Astrocyte (in vitro differentiated cells and primary cell): ENCODE measurements around the gene MDH1. TPM values are rescaled to one million over a fixed set of nuclear protein-coding genes. Genes with fewer than 3 reads are reported as not detected.

ENCODE experiments used
- DNase-seq: peaks from one replicate; pipeline ENCODE4 v3.0.0-alpha.2; 2010; ENCODE audit warnings: low read depth
- FAIRE-seq: peaks from 2 replicates; lab custom pipeline; 2011; peaks lifted over from hg19 to GRCh38; lab: Jason Lieb, UNC
- H2AFZ ChIP-seq: 2 replicates; pipeline ENCODE4 v1.6.0; 2012; ENCODE audit warnings: low read depth, low read length, inconsistent platforms
- H3K27ac ChIP-seq: 2 replicates; pipeline ENCODE4 v1.5.1; 2011; ENCODE audit warnings: low read depth, low read length, inconsistent platforms
- H3K27me3 ChIP-seq: 2 replicates; pipeline ENCODE4 v1.6.0; 2011; ENCODE audit warnings: low read length, inconsistent platforms; ENCODE audit not compliant: insufficient read depth
- H3K36me3 ChIP-seq: 2 replicates; pipeline ENCODE4 v1.5.1; 2011; ENCODE audit warnings: low read length, inconsistent platforms; ENCODE audit not compliant: insufficient read depth
- H3K4me1 ChIP-seq: 2 replicates; pipeline ENCODE4 v1.5.1; 2011; ENCODE audit warnings: low read length, inconsistent platforms; ENCODE audit not compliant: insufficient read depth
- H3K4me2 ChIP-seq: 2 replicates; pipeline ENCODE4 v1.6.0; 2012; ENCODE audit warnings: low read length, inconsistent platforms
- H3K4me3 ChIP-seq: 2 replicates; pipeline ENCODE4 v1.5.1; 2011; ENCODE audit warnings: low read depth, mild to moderate bottlenecking, low read length, inconsistent platforms; ENCODE audit not compliant: insufficient read depth
- H3K79me2 ChIP-seq: 2 replicates; pipeline ENCODE4 v1.6.0; 2012; ENCODE audit warnings: mild to moderate bottlenecking, low read length, inconsistent platforms; ENCODE audit not compliant: insufficient read depth
- H3K9ac ChIP-seq: 2 replicates; pipeline ENCODE4 v1.6.0; 2012; ENCODE audit warnings: mild to moderate bottlenecking, low read length, inconsistent platforms
- H3K9me3 ChIP-seq: 2 replicates; pipeline ENCODE4 v1.5.1; 2012; ENCODE audit warnings: low read depth, mild to moderate bottlenecking, low read length, inconsistent platforms; ENCODE audit not compliant: insufficient read depth
- H4K20me1 ChIP-seq: 2 replicates; pipeline ENCODE4 v1.6.0; 2012; ENCODE audit warnings: low read length, inconsistent platforms; ENCODE audit not compliant: insufficient read depth
- H3K27ac Mint-ChIP-seq: one replicate; pipeline ENCODE4 v1.8.0; 2021; ENCODE audit warnings: mild to moderate bottlenecking, mixed read lengths; ENCODE audit not compliant: unreplicated experiment
- H3K27me3 Mint-ChIP-seq: one replicate; pipeline ENCODE4 v1.8.0; 2021; ENCODE audit warnings: low read depth, mixed read lengths; ENCODE audit not compliant: unreplicated experiment
- H3K36me3 Mint-ChIP-seq: one replicate; pipeline ENCODE4 v1.8.0; 2021; ENCODE audit warnings: low read depth, mixed read lengths; ENCODE audit not compliant: unreplicated experiment
- H3K4me1 Mint-ChIP-seq: one replicate; pipeline ENCODE4 v1.8.0; 2021; ENCODE audit warnings: low read depth, mixed read lengths; ENCODE audit not compliant: unreplicated experiment
- H3K4me3 Mint-ChIP-seq: one replicate; pipeline ENCODE4 v1.8.0; 2021; ENCODE audit warnings: mild to moderate bottlenecking, moderate library complexity, mixed read lengths; ENCODE audit not compliant: unreplicated experiment
- H3K9me3 Mint-ChIP-seq: one replicate; pipeline ENCODE4 v1.8.0; 2021; ENCODE audit warnings: mild to moderate bottlenecking, mixed read lengths; ENCODE audit not compliant: unreplicated experiment
- EZH2 ChIP-seq: IDR thresholded peaks from 2 replicates; pipeline ENCODE4 v1.6.1; 2012; ENCODE audit warnings: mild to moderate bottlenecking, low read length, inconsistent platforms; ENCODE audit not compliant: insufficient read depth
- total RNA-seq: library from RNA; stranded (reverse); gene quantifications from 2 replicates; pipeline ENCODE4 v1.2.1, GENCODE V29; 2021
- TF ChIP-seq, protein P1 (sequence below): IDR thresholded peaks from 2 replicates; pipeline ENCODE4 v1.5.1; 2011; ENCODE audit warnings: low read depth, mild to moderate bottlenecking, inconsistent platforms, low read length, moderate library complexity; ENCODE audit not compliant: insufficient read depth

Gene MDH1
- total RNA-seq, 1 donor from 2014 or later = 175 TPM

DNA sequence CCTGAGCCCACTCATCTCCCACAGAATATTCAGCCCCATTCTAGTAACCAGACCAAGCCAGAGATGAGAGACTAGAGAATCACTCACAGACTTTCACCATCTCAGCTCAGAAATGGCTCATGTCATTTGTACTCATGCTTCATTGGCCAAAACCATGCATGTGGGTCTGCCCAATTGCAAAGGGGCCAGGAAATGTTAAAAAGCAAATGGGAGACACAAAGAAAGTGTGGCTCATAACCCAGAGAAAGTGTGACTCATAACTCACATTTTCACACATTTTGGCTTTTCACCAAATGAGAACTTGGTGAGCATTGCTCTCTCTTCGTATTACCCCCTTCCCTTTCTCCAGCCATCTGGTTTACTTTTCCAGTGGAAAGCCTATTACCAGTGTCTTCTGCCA, 66.2 kb downstream of the MDH1 start:
- Histone ChIP-seq H3K36me3 (no peaks in the 10 kb centered on the region), H3K9ac (no peak overlapping the region), H3K9me3 (no peaks in the 10 kb centered on the region), H3K27me3 (no peaks in the 10 kb centered on the region), H3K79me2 (no peaks in the 10 kb centered on the region), H3K4me1 (no peaks in the 10 kb centered on the region), H3K4me3 (no peak overlapping the region), H3K27ac (no peak overlapping the region), H4K20me1 (no peaks in the 10 kb centered on the region), H2AFZ (peak overlapping the region; percentile 3), H3K4me2 (no peak overlapping the region)
- Mint-ChIP-seq H3K27ac (no peak overlapping the region), H3K4me1 (peaks cover 17% of the 10 kb centered on the region), H3K27me3 (no peaks in the 10 kb centered on the region), H3K36me3 (peaks cover 11% of the 10 kb centered on the region), H3K9me3 (peaks cover 8% of the 10 kb centered on the region), H3K4me3 (no peak overlapping the region)
- peak; percentile 58 for FAIRE-seq
- DNase-seq = peak; percentile 68
- TF ChIP-seq EZH2 = no peak
- TF ChIP-seq, protein P1, sequence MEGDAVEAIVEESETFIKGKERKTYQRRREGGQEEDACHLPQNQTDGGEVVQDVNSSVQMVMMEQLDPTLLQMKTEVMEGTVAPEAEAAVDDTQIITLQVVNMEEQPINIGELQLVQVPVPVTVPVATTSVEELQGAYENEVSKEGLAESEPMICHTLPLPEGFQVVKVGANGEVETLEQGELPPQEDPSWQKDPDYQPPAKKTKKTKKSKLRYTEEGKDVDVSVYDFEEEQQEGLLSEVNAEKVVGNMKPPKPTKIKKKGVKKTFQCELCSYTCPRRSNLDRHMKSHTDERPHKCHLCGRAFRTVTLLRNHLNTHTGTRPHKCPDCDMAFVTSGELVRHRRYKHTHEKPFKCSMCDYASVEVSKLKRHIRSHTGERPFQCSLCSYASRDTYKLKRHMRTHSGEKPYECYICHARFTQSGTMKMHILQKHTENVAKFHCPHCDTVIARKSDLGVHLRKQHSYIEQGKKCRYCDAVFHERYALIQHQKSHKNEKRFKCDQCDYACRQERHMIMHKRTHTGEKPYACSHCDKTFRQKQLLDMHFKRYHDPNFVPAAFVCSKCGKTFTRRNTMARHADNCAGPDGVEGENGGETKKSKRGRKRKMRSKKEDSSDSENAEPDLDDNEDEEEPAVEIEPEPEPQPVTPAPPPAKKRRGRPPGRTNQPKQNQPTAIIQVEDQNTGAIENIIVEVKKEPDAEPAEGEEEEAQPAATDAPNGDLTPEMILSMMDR = no peak

Other genes with a start within 250 kb of the MDH1 start
- 13.6 and 15.1 TPM in 2 replicates for gene WDPCP, start 486 bp upstream of the MDH1 start, total RNA-seq